ENCODE results near the gene COL28A1. TPM values are rescaled to one million over a fixed set of nuclear protein-coding genes. Genes with fewer than 3 reads are reported as not detected.

The COL28A1 gene
- total RNA-seq, 3 donors from 2014 or later: 0.08 to 0.10 TPM; not detected in 1

DNA sequence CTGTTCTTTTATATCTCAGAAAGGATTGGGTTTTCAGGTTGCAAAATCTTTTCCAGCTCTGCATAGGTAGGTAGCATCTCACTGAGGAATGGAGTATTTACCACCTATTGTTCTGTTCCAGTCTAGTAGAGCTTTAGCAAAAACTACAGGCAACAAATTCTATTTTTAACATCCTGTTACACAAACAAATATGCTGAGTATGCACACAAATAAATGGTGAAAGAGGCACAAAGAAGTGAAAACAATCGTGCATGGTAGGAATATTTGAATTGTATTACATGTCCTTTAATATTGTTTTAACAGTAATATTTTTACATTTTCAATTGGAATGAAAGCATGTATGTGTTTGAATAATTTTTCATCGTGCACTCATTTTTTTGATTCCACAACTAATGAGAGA, 16.5 kb upstream of the COL28A1 start:
- peaks cover 3% of the 10 kb centered on the region for H3K36me3 Mint-ChIP-seq (ENCODE audit: insufficient read depth)
- no peaks in the 10 kb centered on the region for H3K27me3 Mint-ChIP-seq (ENCODE audit: low read depth)
- no peaks in the 10 kb centered on the region for H3K4me1 Mint-ChIP-seq (ENCODE audit: low read depth)
- DNase-seq (no peak), ATAC-seq (no peak)
- H3K4me3 Mint-ChIP-seq: no peak overlapping the region
- H3K9me3 Mint-ChIP-seq: no peaks in the 10 kb centered on the region

DNA sequence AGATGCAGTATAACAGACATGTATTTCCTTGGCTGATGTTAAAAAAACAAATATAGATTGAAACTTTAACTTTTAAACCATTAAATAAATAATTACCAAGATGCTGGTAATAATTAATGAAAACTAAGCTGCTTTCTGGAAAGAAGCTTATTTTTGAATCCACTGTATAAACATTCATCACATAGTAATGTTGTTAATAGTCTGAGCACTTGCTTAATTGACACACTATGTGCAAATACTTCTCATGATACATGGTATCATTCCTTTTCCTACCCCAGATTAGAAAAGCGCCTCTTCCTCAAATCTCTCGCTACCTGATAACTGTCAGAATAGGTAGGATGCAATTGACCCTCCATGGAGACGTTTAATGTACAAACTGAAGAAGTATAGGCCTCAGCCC, 15.0 kb upstream of the COL28A1 start:
- Mint-ChIP-seq H3K27me3 (ENCODE audit: low read depth) (no peaks in the 10 kb centered on the region), H3K36me3 (ENCODE audit: insufficient read depth) (peaks cover 3% of the 10 kb centered on the region), H3K9me3 (no peaks in the 10 kb centered on the region), H3K4me1 (ENCODE audit: low read depth) (no peaks in the 10 kb centered on the region), H3K4me3 (no peak overlapping the region)
- DNase-seq (no peak), ATAC-seq (no peak)

DNA sequence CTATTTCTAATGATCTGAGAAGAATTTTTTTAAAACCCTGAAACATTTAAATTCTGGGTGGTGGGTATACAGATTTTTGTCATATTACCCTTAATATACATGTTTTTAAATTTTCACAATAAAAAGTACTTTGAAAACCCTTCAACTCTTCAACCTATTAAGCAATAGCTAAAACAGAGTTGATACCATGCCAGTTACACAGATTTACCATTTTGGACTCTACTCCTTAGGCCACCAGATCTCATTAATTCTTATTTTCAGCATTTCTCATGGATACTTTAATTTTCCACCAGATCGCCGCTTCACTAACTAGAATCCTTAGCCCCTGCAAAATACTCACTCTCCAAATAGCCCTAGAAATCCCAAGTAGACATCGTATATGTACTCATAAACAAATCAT, 12.7 kb upstream of the COL28A1 start:
- ATAC-seq (no peak), DNase-seq (no peak)
- Mint-ChIP-seq H3K36me3 (ENCODE audit: insufficient read depth) (peaks cover 3% of the 10 kb centered on the region), H3K4me1 (ENCODE audit: low read depth) (no peaks in the 10 kb centered on the region), H3K9me3 (no peaks in the 10 kb centered on the region), H3K27me3 (ENCODE audit: low read depth) (no peaks in the 10 kb centered on the region), H3K4me3 (no peak overlapping the region)

DNA sequence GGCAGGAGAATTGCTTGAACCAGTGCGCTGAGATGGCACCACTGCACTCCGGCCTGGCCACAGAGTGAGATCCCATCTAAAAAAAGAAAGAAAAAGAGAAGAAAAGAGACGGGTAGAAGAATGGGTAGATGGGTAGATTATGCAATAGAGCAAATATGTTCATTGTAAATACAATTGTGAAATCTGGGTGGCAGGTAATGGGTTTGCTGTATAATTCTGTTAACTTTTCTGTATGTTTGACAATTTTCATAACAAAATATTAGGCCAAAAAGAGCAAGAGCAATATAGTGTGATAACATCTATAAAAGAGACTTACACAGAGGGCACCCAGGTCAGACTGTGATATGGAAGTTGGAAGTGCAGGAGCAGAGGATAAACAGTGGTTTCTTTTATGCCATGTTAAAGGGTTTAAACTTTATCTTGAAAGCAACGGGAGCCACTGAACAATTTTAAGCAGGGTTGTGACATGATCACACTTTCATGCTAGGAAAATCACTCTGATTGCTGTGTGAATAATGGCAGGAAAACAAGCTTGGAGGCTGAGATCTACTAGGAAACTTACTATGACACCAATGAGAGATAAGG, 6.7 kb upstream of the COL28A1 start:
- Mint-ChIP-seq H3K9me3 (no peaks in the 10 kb centered on the region), H3K36me3 (ENCODE audit: insufficient read depth) (no peaks in the 10 kb centered on the region), H3K4me3 (no peak overlapping the region), H3K4me1 (ENCODE audit: low read depth) (no peaks in the 10 kb centered on the region), H3K27me3 (ENCODE audit: low read depth) (peaks cover 3% of the 10 kb centered on the region)
- ATAC-seq (no peak), DNase-seq (no peak)

DNA sequence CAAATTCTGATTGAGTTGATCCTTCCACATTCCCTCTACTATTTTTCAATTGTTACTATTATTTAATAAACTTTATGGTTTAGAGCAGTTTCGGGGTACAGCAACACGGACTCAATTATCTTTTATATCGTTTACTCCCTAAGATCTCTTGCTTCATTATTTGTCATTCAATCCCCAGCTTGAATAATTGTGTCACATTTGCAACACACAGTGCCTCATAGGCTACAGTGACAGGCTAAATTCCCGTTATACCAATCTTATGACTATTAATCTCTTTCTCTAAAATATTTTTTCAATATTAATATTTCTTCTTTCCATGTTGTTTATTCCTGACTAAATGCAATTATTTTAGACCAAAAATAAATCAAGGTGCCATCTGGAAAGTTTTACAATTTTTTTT, 4.0 kb upstream of the COL28A1 start:
- H3K4me3 Mint-ChIP-seq: no peak overlapping the region
- ATAC-seq (no peak), DNase-seq (no peak)
- H3K36me3 Mint-ChIP-seq (ENCODE audit: insufficient read depth): no peaks in the 10 kb centered on the region
- no peaks in the 10 kb centered on the region for H3K4me1 Mint-ChIP-seq (ENCODE audit: low read depth)
- peaks cover 3% of the 10 kb centered on the region for H3K27me3 Mint-ChIP-seq (ENCODE audit: low read depth)
- no peaks in the 10 kb centered on the region for H3K9me3 Mint-ChIP-seq

DNA sequence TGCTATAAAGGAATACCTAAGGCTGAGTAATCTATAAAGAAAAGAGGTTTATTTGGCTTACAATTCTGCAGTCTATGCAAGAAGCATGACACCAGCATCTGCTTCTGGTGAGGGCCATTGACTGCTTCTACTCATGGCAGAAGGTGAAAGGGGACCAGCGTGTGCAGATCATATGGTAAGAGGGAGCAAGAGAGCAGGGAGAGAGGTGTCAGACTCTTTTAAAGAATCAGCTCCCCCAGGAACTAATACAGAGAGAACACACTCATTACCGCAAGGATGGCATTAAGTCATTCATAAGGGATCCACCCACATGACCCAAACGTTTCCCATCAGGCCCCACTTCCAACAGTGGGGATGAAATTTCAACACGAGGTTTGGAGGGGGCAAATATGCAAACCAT, 3.5 kb upstream of the COL28A1 start:
- Mint-ChIP-seq H3K36me3 (ENCODE audit: insufficient read depth) (no peaks in the 10 kb centered on the region), H3K9me3 (no peaks in the 10 kb centered on the region), H3K27me3 (ENCODE audit: low read depth) (peaks cover 3% of the 10 kb centered on the region), H3K4me1 (ENCODE audit: low read depth) (no peaks in the 10 kb centered on the region), H3K4me3 (no peak overlapping the region)
- no peak for ATAC-seq
- DNase-seq: no peak

DNA sequence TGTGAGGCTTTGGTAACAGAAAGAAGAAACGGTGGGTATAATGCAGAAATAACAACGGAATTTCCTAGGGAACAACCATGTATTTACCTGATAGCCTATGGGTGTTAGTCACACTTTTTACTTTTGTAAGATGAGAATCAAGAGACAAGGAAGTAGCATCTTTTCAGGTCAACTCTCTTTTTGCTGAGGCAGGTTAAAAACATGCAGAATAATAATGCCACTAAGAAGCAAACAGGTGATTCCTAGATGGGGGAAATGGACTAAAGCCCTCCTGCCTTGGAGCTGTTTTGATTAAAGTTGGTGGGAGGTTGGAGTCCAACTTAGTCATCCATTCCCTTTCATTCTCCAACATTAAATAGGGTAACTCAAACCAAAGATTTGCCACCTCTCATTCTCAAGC, 2.0 kb upstream of the COL28A1 start:
- ATAC-seq: no peak
- H3K4me1 Mint-ChIP-seq (ENCODE audit: low read depth): no peaks in the 10 kb centered on the region
- H3K9me3 Mint-ChIP-seq: no peaks in the 10 kb centered on the region
- no peak overlapping the region for H3K4me3 Mint-ChIP-seq
- peaks cover 10% of the 10 kb centered on the region for H3K27me3 Mint-ChIP-seq (ENCODE audit: low read depth)
- no peaks in the 10 kb centered on the region for H3K36me3 Mint-ChIP-seq (ENCODE audit: insufficient read depth)
- no peak for DNase-seq

DNA sequence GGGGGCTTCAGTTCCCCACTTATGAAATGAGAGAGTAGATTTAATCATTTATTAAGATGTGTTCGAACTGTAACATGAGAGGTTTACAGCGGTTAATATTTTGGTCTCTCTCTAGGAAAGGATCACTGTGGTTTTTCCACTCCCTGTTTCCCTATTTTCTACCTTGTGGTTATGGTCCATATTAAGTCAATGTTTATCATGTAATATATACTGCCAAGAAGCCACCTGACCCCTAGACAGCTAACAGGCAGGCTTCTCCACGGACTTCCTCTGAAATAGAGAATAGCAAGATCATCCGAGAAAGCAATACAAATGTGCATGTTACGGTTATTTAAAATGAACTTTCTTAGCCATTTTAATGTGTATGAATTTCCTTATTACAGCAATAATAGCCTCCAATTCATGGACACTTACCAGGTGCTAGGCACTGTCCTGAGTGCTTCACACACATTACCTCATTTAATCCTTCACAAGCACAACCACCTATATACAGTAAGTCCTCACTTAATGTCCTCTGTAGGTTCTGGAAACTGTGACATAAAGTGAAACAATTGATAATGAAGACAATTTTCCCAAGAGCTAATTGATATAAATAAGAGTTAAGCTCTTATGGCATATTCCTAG, 835 bp upstream of the COL28A1 start:
- H3K9me3 Mint-ChIP-seq: no peaks in the 10 kb centered on the region
- H3K27me3 Mint-ChIP-seq (ENCODE audit: low read depth): peaks cover 7% of the 10 kb centered on the region
- H3K36me3 Mint-ChIP-seq (ENCODE audit: insufficient read depth): no peaks in the 10 kb centered on the region
- no peak overlapping the region for H3K4me3 Mint-ChIP-seq
- no peaks in the 10 kb centered on the region for H3K4me1 Mint-ChIP-seq (ENCODE audit: low read depth)
- ATAC-seq (no peak), DNase-seq (no peak)

DNA sequence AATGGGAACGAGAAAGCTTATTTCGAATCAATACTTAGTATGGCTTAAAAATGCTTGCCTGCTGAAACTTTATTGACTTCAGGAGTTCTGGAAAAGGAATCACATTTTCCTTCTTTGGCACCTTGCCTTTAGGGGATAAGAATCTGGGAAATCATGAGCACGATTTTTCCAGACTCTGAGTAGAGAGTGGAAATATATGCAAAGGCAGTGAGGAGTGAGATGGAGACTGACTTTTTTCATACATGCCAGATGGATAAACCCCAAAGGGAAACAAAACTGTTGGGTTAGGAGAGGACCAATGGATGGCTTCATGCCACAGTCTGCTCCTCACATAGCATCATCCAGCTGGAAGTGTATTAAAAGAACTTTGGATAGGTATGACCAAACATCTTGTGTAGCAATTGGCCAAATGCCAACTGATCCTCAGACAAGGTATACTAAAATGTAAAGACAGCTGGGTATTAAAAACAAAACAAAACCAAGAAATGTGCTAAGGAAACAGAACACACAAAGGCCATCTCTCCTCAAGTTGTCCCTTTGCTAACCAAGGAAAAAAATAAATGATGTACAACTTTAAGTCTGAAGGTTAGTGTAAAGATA, 1.7 kb downstream of the COL28A1 start:
- Mint-ChIP-seq H3K4me3 (no peak overlapping the region), H3K9me3 (no peaks in the 10 kb centered on the region)

DNA sequence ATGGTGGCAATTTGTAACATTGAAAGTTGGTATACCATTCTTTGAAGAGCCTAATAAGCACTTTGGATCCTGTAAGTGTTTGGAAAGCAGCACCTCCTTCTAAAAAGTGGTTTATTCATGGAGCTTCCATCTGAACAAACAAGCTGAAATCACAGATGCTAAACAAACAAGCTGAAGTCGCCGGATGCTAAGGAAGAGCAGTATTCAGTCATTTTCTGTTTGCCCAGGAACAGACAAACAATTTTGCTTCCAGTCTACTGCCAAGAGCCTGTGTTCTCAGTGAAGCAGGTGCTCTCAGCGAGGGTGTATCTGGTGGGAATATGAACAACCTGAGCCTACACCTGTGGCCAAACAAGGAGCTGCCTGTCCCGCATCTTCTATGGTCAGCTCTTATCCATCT, 6.3 kb downstream of the COL28A1 start:
- no peaks in the 10 kb centered on the region for H3K4me1 Mint-ChIP-seq (ENCODE audit: low read depth)
- H3K36me3 Mint-ChIP-seq (ENCODE audit: insufficient read depth): no peaks in the 10 kb centered on the region
- H3K4me3 Mint-ChIP-seq: no peak overlapping the region
- DNase-seq (no peak), ATAC-seq (no peak)
- H3K9me3 Mint-ChIP-seq: no peaks in the 10 kb centered on the region
- peaks cover 20% of the 10 kb centered on the region for H3K27me3 Mint-ChIP-seq (ENCODE audit: low read depth)

More for the DNA sequence above, 1.7 kb downstream of the COL28A1 start:
- no peaks in the 10 kb centered on the region for H3K36me3 Mint-ChIP-seq (ENCODE audit: insufficient read depth)
- H3K27me3 Mint-ChIP-seq (ENCODE audit: low read depth): peaks cover 7% of the 10 kb centered on the region
- no peak for DNase-seq
- ATAC-seq: no peak
- H3K4me1 Mint-ChIP-seq (ENCODE audit: low read depth): no peaks in the 10 kb centered on the region

DNA sequence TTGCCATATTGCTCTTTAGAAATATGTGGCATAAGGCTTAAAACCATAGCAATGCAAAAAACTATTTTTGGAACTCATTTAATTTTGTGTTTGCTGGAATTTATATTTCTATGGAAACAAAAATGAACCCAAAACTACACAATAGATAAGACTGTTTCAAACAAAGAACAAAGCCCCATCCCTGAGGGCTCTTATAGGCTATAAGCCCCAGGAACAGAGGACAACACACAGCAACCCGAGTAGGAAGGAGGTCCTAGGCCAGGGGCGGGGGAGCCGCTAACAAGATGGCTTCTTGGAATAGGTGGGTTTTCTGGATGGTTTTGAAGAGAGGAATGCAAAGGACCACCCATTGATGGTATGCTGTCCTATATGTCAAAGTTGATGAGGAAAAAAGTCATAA, 8.6 kb downstream of the COL28A1 start:
- H3K36me3 Mint-ChIP-seq (ENCODE audit: insufficient read depth): no peaks in the 10 kb centered on the region
- ATAC-seq: no peak
- peaks cover 16% of the 10 kb centered on the region for H3K27me3 Mint-ChIP-seq (ENCODE audit: low read depth)
- DNase-seq: no peak
- no peaks in the 10 kb centered on the region for H3K4me1 Mint-ChIP-seq (ENCODE audit: low read depth)
- H3K4me3 Mint-ChIP-seq: no peak overlapping the region
- H3K9me3 Mint-ChIP-seq: no peaks in the 10 kb centered on the region

DNA sequence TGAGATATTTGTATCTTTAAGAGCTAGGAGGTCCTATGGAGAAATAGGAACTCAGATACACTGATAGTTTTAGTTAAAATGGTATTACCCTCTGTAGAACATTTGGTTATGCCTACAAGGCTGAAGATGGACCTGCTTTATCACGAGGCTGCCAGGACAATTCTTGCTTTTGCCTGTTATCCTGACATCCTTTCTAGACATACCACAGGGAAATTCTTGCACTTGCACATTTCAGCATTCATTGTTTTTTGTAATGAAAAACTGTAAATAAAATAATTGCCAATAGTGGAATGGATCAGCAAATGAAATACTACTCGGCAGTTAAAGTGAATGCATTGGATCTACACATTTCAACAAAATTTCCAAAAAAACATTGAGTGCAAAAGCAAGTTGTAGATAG, 9.7 kb downstream of the COL28A1 start:
- Mint-ChIP-seq H3K9me3 (no peaks in the 10 kb centered on the region), H3K4me1 (ENCODE audit: low read depth) (no peaks in the 10 kb centered on the region), H3K4me3 (no peak overlapping the region), H3K27me3 (ENCODE audit: low read depth) (peaks cover 16% of the 10 kb centered on the region), H3K36me3 (ENCODE audit: insufficient read depth) (no peaks in the 10 kb centered on the region)
- ATAC-seq (no peak), DNase-seq (no peak)

DNA sequence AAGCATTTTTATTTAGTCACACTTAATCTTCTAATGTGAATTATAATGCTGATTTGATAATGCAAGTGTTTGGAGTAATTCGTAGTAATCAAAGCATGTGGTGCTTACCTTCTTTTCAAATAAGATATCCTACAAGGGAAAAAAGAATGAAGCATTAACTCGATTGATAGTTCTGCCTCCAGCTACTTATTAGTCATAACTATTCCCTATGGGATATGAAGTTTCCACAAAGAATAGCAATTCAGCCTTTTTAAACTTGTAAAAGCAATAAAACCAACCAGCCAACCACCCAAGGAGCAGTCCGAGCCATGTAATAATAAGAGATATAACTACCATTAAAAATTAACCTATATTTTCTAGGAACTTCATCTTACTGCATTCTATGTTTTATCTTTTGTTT, 11.6 kb downstream of the COL28A1 start:
- Mint-ChIP-seq H3K4me1 (ENCODE audit: low read depth) (no peaks in the 10 kb centered on the region), H3K36me3 (ENCODE audit: insufficient read depth) (no peaks in the 10 kb centered on the region), H3K27me3 (ENCODE audit: low read depth) (peaks cover 16% of the 10 kb centered on the region), H3K4me3 (no peak overlapping the region), H3K9me3 (no peaks in the 10 kb centered on the region)
- no peak for ATAC-seq
- DNase-seq: no peak

DNA sequence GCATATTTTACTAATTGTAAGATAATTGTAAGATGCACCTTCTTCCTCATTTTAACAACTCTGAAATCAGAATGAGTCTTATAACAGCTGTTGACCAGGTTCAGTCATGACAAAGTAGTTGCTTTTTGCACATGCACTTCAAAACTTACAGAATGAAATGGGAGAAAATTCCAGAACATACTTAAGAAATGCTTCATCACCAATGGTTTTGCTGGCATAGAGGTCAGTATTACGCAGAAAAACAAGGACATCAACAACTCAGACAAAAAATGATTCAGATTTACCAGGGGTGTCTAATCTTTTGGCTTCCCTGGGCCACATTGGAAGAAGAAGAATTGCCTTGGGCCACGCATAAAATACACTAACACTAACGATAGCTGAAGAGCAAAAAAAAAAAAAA, 13.3 kb downstream of the COL28A1 start:
- DNase-seq: no peak
- Mint-ChIP-seq H3K36me3 (ENCODE audit: insufficient read depth) (no peaks in the 10 kb centered on the region), H3K27me3 (ENCODE audit: low read depth) (peaks cover 12% of the 10 kb centered on the region), H3K9me3 (no peaks in the 10 kb centered on the region), H3K4me1 (ENCODE audit: low read depth) (no peaks in the 10 kb centered on the region), H3K4me3 (no peak overlapping the region)
- ATAC-seq: no peak

DNA sequence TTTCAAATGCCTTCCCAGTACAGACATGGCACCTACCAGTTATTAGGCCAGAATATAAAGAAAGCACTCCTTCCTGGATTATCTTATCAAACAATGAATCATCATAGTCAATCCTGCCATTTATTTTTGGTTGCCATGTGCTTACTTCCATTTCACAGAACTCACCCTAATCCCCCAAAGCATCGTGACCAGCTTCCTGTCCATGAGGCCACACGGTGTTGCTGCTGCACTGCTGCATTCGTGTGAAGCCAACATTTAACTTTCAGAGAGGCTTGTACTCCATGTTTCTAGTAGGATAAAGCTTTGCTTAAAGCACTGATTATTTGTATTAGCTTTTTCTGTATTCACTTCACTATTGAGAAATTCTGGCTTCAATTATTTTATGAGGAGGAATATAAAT, 14.4 kb downstream of the COL28A1 start:
- no peaks in the 10 kb centered on the region for H3K36me3 Mint-ChIP-seq (ENCODE audit: insufficient read depth)
- H3K4me1 Mint-ChIP-seq (ENCODE audit: low read depth): no peaks in the 10 kb centered on the region
- DNase-seq (no peak), ATAC-seq (no peak)
- peaks cover 9% of the 10 kb centered on the region for H3K27me3 Mint-ChIP-seq (ENCODE audit: low read depth)
- no peak overlapping the region for H3K4me3 Mint-ChIP-seq
- no peaks in the 10 kb centered on the region for H3K9me3 Mint-ChIP-seq

All from activated T-cell treated with anti-CD3 and anti-CD28 coated beads, Interleukin-2, amount 50 U/mL, for 4 hours (primary cell).